Mononuclear cell (primary cell): ENCODE measurements around the gene LRCH1. TPM values are rescaled to one million over a fixed set of nuclear protein-coding genes. Genes with fewer than 3 reads are reported as not detected.
A peak's percentile ranks its signal among the peaks of the same experiment; 100 is the strongest.
"Not testable (repeated sequence)": the region's sequence is repeated elsewhere in the genome, so short reads cannot be mapped to it uniquely, and the experiment has no call there.

Source experiments
- H3K27me3 ChIP-seq: 2 replicates; pipeline ENCODE4 v1.6.0; 2011; ENCODE audit warnings: low read length, control low read depth; ENCODE audit not compliant: insufficient read depth
- H3K4me1 ChIP-seq: 2 replicates; pipeline ENCODE4 v1.5.1; 2011; ENCODE audit warnings: mild to moderate bottlenecking, low read length, control low read depth; ENCODE audit not compliant: insufficient read depth
- H3K4me3 ChIP-seq: 2 replicates; pipeline ENCODE4 v1.5.1; 2011; ENCODE audit warnings: mild to moderate bottlenecking, low read length, moderate library complexity
- H3K9me3 ChIP-seq: 2 replicates; pipeline ENCODE4 v1.5.1; 2011; ENCODE audit warnings: low read depth, mild to moderate bottlenecking, control low read depth, low read length
- total RNA-seq: library from RNA; depleted of rRNA; stranded (reverse); fragments of >200 nt; gene quantifications from one replicate; pipeline ENCODE4 v1.2.3, GENCODE V29; 2012

LRCH1 gene
- 9.8 TPM for total RNA-seq

- H3K27me3 ChIP-seq, result no peaks in the 10 kb centered on the region
- no peaks in the 10 kb centered on the region for H3K9me3 ChIP-seq
- peaks cover 32% of the 10 kb centered on the region for H3K4me1 ChIP-seq
- peak within 1 kb of the TSS; percentile 83 for H3K4me3 ChIP-seq
These were observed at the start of gene LRCH1 for GRCh38 chr13:46552889-46553520. TSS of gene LRCH1 (plus strand) at chr13:46553170. CDS start at chr13:46553397, 227 bp downstream.

GRCh38 chr13:46504036-46504435 is 48.9 kb upstream of the LRCH1 start:
- H3K9me3 ChIP-seq, result no peaks in the 10 kb centered on the region
- peaks cover 7% of the 10 kb centered on the region for H3K4me1 ChIP-seq
- H3K4me3 ChIP-seq, result no peak overlapping the region
- H3K27me3 ChIP-seq, result no peaks in the 10 kb centered on the region

GRCh38 chr13:46507981-46508380 is 45.0 kb upstream of the LRCH1 start:
- Histone ChIP-seq H3K4me3 (no peak overlapping the region), H3K9me3 (no peaks in the 10 kb centered on the region), H3K27me3 (no peaks in the 10 kb centered on the region), H3K4me1 (peaks cover 7% of the 10 kb centered on the region)

- Histone ChIP-seq H3K4me3 (no peak overlapping the region), H3K9me3 (no peaks in the 10 kb centered on the region), H3K27me3 (no peaks in the 10 kb centered on the region), H3K4me1 (peaks cover 7% of the 10 kb centered on the region)
These were observed 43.0 kb upstream of the LRCH1 start for GRCh38 chr13:46509981-46510380.

DNA sequence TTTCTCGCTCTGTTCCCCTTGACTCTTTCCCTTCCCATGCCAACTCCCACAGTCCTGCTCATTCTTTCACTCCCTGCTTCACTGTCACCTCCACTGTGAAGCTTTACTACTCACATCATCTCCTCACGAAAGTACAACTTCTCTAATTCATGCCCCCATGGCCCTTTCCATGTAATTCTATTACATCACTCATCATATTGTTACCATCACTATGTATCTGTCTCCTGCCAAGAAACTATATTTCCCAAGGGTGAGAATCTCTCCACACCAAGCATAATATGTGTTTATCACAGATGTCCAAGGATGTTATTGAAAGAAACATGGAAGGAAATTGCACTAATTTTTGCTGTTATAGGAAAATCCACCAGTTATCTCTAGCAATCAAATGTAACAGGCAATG is 37.2 kb upstream of the LRCH1 start:
- Histone ChIP-seq H3K9me3 (no peaks in the 10 kb centered on the region), H3K4me3 (no peak overlapping the region), H3K27me3 (no peaks in the 10 kb centered on the region), H3K4me1 (peaks cover 4% of the 10 kb centered on the region)

DNA sequence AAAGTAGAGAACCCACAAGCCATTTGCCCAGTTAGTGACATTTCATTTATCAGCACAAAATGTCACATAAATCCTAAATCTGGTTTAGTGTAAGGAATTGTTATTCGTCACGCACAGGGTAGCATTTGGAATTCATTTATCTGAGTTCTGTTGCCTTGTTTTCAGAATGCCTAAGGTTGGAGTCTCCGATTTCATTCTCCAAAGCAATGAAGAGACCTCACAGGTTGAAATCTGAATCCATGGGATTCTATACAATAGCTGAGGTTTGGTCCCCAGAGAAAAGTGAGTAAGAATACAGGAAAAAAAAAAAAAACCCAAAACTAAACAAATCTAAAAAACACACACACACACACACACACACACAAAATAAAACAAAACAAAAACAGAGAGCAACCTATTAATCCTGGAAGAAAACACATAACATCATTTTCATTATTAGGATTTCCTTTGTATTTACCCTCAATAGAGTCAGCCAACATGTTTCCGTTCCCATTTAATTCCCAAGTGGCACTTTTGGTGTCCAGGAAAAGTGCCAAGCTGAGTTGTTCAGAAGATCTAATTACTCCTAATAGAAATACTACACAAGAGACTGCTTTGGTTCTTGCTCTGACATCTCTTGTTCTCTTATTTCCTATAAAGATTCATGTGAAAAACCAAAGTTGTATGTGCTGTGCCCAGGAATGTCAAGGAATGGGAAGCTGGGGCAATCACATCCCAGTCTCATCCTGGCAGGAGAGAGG is 36.2 kb upstream of the LRCH1 start:
- Histone ChIP-seq H3K9me3 (no peaks in the 10 kb centered on the region), H3K4me3 (no peak overlapping the region), H3K4me1 (peaks cover 4% of the 10 kb centered on the region), H3K27me3 (no peaks in the 10 kb centered on the region)

DNA sequence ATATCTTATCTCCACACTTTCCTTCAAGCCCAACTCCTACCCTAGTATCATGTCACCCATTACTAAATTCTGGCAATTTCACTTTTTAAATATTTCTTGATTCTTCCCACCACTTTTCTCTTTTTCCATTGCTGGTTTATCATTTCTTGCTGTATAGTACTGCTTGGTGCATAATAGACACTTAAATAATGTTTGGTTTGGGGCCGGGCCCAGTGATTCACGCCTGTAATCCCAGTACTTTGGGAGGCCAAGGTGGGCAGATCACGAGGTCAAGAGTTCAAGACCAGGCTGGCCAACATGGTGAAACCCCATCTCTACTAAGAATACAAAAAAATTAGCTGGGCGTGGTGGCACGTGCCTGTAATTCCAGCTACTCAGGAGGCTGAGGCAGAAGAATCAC is 35.2 kb upstream of the LRCH1 start:
- H3K4me1 ChIP-seq, H3K27me3 ChIP-seq, H3K4me3 ChIP-seq, H3K9me3 ChIP-seq: not testable (repeated sequence)

GRCh38 chr13:46519182-46519581 is 33.8 kb upstream of the LRCH1 start:
- H3K9me3 ChIP-seq, result no peaks in the 10 kb centered on the region
- H3K4me3 ChIP-seq, result no peak overlapping the region
- H3K4me1 ChIP-seq, result peaks cover 4% of the 10 kb centered on the region
- H3K27me3 ChIP-seq, result no peaks in the 10 kb centered on the region

- Histone ChIP-seq H3K9me3 (no peaks in the 10 kb centered on the region), H3K27me3 (no peaks in the 10 kb centered on the region), H3K4me3 (no peak overlapping the region), H3K4me1 (peaks cover 4% of the 10 kb centered on the region)
These were observed 32.8 kb upstream of the LRCH1 start for GRCh38 chr13:46520166-46520565.

- Histone ChIP-seq H3K4me1 (peaks cover 4% of the 10 kb centered on the region), H3K4me3 (no peak overlapping the region), H3K9me3 (no peaks in the 10 kb centered on the region), H3K27me3 (no peaks in the 10 kb centered on the region)
These were observed 31.5 kb upstream of the LRCH1 start for GRCh38 chr13:46521486-46521885.

- Histone ChIP-seq H3K9me3 (no peaks in the 10 kb centered on the region), H3K4me1 (peaks cover 4% of the 10 kb centered on the region), H3K27me3 (no peaks in the 10 kb centered on the region), H3K4me3 (no peak overlapping the region)
These were observed 30.8 kb upstream of the LRCH1 start for GRCh38 chr13:46521921-46522747.

DNA sequence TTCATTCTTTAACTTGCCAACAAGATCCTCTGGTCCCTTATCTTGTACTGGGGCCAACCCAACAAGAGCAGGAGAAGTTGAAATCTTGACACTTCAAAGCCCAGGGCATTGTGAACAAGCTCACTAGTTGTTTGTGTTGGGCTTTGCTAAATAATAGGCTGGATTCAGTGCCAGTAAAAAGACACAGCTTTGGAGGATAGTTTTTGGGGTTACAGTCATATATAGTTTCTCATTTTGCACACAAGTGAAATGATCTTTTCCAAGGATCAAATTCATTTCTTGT is 30.3 kb upstream of the LRCH1 start:
- Histone ChIP-seq H3K4me1 (peaks cover 4% of the 10 kb centered on the region), H3K27me3 (no peaks in the 10 kb centered on the region), H3K4me3 (no peak overlapping the region), H3K9me3 (no peaks in the 10 kb centered on the region)

DNA sequence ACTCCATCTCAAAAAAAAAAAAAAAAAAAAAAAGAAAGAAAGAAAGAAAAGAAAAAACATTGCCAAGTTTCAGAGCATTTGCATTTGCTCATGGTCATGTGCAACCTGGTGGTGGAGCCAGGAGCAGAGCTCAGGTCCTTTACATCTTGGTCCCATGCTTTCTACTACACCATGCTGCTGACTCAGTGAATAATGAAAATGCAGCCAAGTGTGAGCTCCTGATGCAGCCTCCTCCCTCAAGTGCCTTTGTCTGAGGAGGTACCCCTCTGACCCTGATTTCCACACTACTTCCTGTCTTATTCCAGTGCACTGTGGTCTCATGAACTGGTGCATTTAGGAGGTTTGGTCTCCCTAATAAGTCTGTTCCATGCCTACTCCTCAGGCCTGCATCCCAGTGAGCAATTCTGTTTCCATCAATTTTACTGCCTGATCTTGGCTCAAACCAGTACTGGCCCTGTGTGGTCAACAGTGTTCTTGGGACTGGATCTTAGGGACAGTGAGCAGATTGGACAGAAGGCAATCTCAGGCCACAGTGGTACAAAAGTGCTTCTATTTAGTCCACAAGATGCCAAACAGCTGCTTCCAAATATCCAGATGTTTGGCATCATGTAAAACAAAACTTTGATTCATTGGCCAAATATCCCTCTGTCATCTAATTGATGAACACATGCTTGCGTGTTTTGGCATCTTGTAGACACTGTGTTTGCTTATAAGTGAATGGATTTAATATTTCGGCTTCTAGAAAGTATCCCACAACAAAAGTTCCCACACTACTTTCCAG is 28.8 kb upstream of the LRCH1 start:
- Histone ChIP-seq H3K4me1 (peaks cover 4% of the 10 kb centered on the region), H3K4me3 (no peak overlapping the region), H3K9me3 (no peaks in the 10 kb centered on the region), H3K27me3 (no peaks in the 10 kb centered on the region)

- Histone ChIP-seq H3K4me1 (no peaks in the 10 kb centered on the region), H3K27me3 (no peaks in the 10 kb centered on the region), H3K9me3 (no peaks in the 10 kb centered on the region), H3K4me3 (no peak overlapping the region)
These were observed 26.8 kb upstream of the LRCH1 start for GRCh38 chr13:46526100-46526735.
